Panc1 (cell line): Measurements from ENCODE around the gene CACNA1E. TPM values are rescaled to one million over a fixed set of nuclear protein-coding genes. Genes with fewer than 3 reads are reported as not detected.

Source experiments
- ATAC-seq: fragments of 200-7000 bp; cut with Tn5 transposase; 2 replicates; pipeline ENCODE4 v1.9.1; 2020; ENCODE audit warnings: mild to moderate bottlenecking, moderate library complexity
- BruUV-seq: library from RNA; stranded (reverse); fragments of 400-500 nt; replicated peaks from 2 replicates; lab custom pipeline; 2021; lab: Mats Ljungman, UMichigan
- CTCF ChIA-PET: fragments of 300-600 bp; sonication (Branson Sonifier 250); formaldehyde crosslinking; loops from one replicate; lab custom pipeline; 2022; ENCODE audit warnings: antibody characterized with exemption; lab: Charles Lee
- POLR2A ChIA-PET: fragments of 300-600 bp; sonication (Branson Sonifier 250); formaldehyde crosslinking; loops from one replicate; lab custom pipeline; 2022; ENCODE audit warnings: antibody characterized with exemption; lab: Charles Lee
- DNase-seq: peaks from one replicate; pipeline ENCODE4 v3.0.0-alpha.2; 2010; ENCODE audit warnings: low read depth, low spot score
- H3K27ac ChIP-seq: 2 replicates; pipeline ENCODE4 v1.5.1; 2011; ENCODE audit warnings: mild to moderate bottlenecking, low read length, inconsistent platforms
- H3K27me3 ChIP-seq: fragments of 200-500 bp; sonication (Bioruptor generic); 2 replicates; pipeline ENCODE4 v1.6.0; 2014; ENCODE audit warnings: low read length, inconsistent platforms; ENCODE audit not compliant: control insufficient read depth, insufficient read depth
- H3K36me3 ChIP-seq: fragments of 200-500 bp; sonication (Bioruptor generic); 2 replicates; pipeline ENCODE4 v1.5.1; 2014; ENCODE audit warnings: inconsistent platforms, mild to moderate bottlenecking, low read length, moderate library complexity; ENCODE audit not compliant: control insufficient read depth, insufficient read depth
- H3K4me1 ChIP-seq: 2 replicates; pipeline ENCODE4 v1.5.1; 2011; ENCODE audit warnings: inconsistent platforms, mild to moderate bottlenecking, low read length, moderate library complexity; ENCODE audit not compliant: control insufficient read depth, insufficient read depth
- H3K4me3 ChIP-seq, 2 experiments: 2 replicates each; pipeline ENCODE4 v1.5.1; 2011 to 2012; ENCODE audit warnings: low read depth in 2 of 2, low read length in 2 of 2, mild to moderate bottlenecking in 2 of 2, inconsistent platforms in 1 of 2, moderate library complexity in 1 of 2
- H3K9me3 ChIP-seq: fragments of 200-500 bp; sonication (Bioruptor generic); 2 replicates; pipeline ENCODE4 v1.5.1; 2014; ENCODE audit warnings: low read depth, mild to moderate bottlenecking, inconsistent platforms, low read length, moderate library complexity; ENCODE audit not compliant: control insufficient read depth, insufficient read depth
- POLR2AphosphoS5 ChIP-seq: IDR thresholded peaks from 2 replicates; pipeline ENCODE4 v1.6.1; 2012; ENCODE audit warnings: mild to moderate bottlenecking, low read depth, low read length, moderate library complexity
- SIN3A ChIP-seq: IDR thresholded peaks from 2 replicates; pipeline ENCODE4 v1.6.1; 2012; ENCODE audit warnings: low read depth, mild to moderate bottlenecking, low read length, moderate library complexity, borderline replicate concordance; ENCODE audit not compliant: insufficient read depth
- TCF7L2 ChIP-seq: IDR thresholded peaks from 2 replicates; pipeline ENCODE4 v1.6.1; 2011; ENCODE audit warnings: mild to moderate bottlenecking, low read depth, low read length, inconsistent platforms
- in situ Hi-C: cut with HindIII; loops from 2 replicates; pipeline ENCODE4 v1.10.0; 2016; ENCODE audit warnings: low sequenced_read_pairs, low pct_unique_long_range_greater_than_20kb
- intact Hi-C: fragments of 100-400 bp; cut with micrococcal nuclease; formaldehyde crosslinking; loops from one replicate; pipeline ENCODE4 v1.10.0; 2022; ENCODE audit not compliant: unreplicated experiment
- total RNA-seq: library from RNA; stranded (reverse); gene quantifications from one replicate; pipeline ENCODE4 v1.2.1, GENCODE V29; 2021; ENCODE audit not compliant: unreplicated experiment
- TF ChIP-seq, protein P1 (sequence below): fragments of 450-650 bp; IDR thresholded peaks from 2 replicates; pipeline ENCODE4 v1.5.1; 2017; ENCODE audit warnings: mild to moderate bottlenecking
- TF ChIP-seq, protein P2 (sequence below), 2 experiments: IDR thresholded peaks; 2 replicates each; pipeline ENCODE4 v1.6.1; 2011 to 2012; ENCODE audit warnings: low read depth in 2 of 2, control low read depth in 1 of 2, low read length in 1 of 2, mild to moderate bottlenecking in 1 of 2, moderate library complexity in 1 of 2; ENCODE audit not compliant: insufficient read depth in 1 of 2

The CACNA1E gene
- total RNA-seq, 1 experiment from 2014 or later, result not detected

DNA sequence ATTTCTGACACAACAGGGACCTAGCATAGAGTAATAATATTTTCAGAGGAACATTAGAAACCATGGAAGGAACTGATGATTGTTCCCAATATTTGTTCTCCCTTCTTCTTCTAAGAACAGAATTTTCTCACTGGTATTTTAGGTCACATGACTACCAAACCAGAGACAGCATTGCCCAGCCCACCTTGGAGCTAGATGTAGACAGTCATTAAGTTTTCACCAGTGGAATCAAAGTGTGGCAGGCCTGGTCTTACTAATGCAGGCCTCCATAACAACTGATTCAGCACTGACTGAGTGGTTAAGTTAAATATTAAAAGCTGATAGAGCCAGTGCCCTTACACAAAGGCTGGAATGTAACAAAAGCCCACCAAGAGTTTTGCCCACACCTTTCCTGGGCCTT, 333.8 kb downstream of the CACNA1E start:
- Histone ChIP-seq H3K36me3 (no peaks in the 10 kb centered on the region), H3K27me3 (no peaks in the 10 kb centered on the region), H3K4me3 (no peak overlapping the region), H3K27ac (no peak overlapping the region), H3K4me1 (no peaks in the 10 kb centered on the region), H3K9me3 (no peaks in the 10 kb centered on the region)
- TF ChIP-seq, protein P1, sequence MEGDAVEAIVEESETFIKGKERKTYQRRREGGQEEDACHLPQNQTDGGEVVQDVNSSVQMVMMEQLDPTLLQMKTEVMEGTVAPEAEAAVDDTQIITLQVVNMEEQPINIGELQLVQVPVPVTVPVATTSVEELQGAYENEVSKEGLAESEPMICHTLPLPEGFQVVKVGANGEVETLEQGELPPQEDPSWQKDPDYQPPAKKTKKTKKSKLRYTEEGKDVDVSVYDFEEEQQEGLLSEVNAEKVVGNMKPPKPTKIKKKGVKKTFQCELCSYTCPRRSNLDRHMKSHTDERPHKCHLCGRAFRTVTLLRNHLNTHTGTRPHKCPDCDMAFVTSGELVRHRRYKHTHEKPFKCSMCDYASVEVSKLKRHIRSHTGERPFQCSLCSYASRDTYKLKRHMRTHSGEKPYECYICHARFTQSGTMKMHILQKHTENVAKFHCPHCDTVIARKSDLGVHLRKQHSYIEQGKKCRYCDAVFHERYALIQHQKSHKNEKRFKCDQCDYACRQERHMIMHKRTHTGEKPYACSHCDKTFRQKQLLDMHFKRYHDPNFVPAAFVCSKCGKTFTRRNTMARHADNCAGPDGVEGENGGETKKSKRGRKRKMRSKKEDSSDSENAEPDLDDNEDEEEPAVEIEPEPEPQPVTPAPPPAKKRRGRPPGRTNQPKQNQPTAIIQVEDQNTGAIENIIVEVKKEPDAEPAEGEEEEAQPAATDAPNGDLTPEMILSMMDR, result no peak
- TF ChIP-seq POLR2AphosphoS5 (no peak), TCF7L2 (no peak), SIN3A (no peak)
- TF ChIP-seq, protein P2, sequence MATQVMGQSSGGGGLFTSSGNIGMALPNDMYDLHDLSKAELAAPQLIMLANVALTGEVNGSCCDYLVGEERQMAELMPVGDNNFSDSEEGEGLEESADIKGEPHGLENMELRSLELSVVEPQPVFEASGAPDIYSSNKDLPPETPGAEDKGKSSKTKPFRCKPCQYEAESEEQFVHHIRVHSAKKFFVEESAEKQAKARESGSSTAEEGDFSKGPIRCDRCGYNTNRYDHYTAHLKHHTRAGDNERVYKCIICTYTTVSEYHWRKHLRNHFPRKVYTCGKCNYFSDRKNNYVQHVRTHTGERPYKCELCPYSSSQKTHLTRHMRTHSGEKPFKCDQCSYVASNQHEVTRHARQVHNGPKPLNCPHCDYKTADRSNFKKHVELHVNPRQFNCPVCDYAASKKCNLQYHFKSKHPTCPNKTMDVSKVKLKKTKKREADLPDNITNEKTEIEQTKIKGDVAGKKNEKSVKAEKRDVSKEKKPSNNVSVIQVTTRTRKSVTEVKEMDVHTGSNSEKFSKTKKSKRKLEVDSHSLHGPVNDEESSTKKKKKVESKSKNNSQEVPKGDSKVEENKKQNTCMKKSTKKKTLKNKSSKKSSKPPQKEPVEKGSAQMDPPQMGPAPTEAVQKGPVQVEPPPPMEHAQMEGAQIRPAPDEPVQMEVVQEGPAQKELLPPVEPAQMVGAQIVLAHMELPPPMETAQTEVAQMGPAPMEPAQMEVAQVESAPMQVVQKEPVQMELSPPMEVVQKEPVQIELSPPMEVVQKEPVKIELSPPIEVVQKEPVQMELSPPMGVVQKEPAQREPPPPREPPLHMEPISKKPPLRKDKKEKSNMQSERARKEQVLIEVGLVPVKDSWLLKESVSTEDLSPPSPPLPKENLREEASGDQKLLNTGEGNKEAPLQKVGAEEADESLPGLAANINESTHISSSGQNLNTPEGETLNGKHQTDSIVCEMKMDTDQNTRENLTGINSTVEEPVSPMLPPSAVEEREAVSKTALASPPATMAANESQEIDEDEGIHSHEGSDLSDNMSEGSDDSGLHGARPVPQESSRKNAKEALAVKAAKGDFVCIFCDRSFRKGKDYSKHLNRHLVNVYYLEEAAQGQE (IDR thresholded peaks at IDR 0.05; ENCODE audit: insufficient read depth in 1 of 2, low read depth in 2 of 2, low read length in 1 of 2), result no peak
- BruUV-seq, result no TSS peak
- DNase-seq (no peak), ATAC-seq (no peak)
- POLR2A ChIA-PET, result no interaction called here
- in situ Hi-C loops (no loop called here), intact Hi-C loops (no loop called here)
- CTCF ChIA-PET, result no interaction called here

DNA sequence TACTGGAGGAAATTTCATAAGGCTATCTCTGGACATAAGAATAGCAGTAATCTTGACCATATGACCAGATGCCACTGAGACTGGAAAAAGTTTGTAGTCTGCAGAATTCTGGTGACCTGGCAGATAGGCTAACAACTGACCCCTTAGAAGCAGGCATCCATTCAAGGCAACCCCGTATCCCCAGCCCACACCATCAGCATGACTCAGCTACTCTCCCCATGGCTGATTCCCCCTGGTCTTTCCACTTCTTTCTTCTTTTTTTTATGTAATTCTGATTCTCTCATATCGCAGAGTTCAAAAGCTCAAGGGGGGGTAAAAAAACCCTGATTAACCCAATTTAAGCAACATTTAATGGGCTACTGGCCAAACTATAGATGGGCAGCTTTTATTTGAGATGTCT, 335.1 kb downstream of the CACNA1E start:
- no peak for ATAC-seq
- CTCF ChIA-PET, result no interaction called here

More for the DNA sequence above, 335.1 kb downstream of the CACNA1E start:
- H3K9me3 ChIP-seq, result no peaks in the 10 kb centered on the region
- no peak overlapping the region for H3K27ac ChIP-seq
- H3K27me3 ChIP-seq, result no peaks in the 10 kb centered on the region
- intact Hi-C loops, result no loop called here
- no peaks in the 10 kb centered on the region for H3K4me1 ChIP-seq
- no TSS peak for BruUV-seq
- H3K36me3 ChIP-seq, result no peaks in the 10 kb centered on the region
- TF ChIP-seq, protein P2 (IDR thresholded peaks at IDR 0.05; ENCODE audit: insufficient read depth in 1 of 2, low read depth in 2 of 2, low read length in 1 of 2), result no peak
- TF ChIP-seq, protein P1, result no peak
- TF ChIP-seq TCF7L2, result no peak
- TF ChIP-seq POLR2AphosphoS5, result no peak
- no peak for TF ChIP-seq SIN3A
- in situ Hi-C loops, result no loop called here
- H3K4me3 ChIP-seq, result no peak overlapping the region
- POLR2A ChIA-PET, result no interaction called here
- DNase-seq, result no peak
